Skeletal muscle tissue (tissue), 4 donors: ENCODE results near the gene MIPOL1. TPM values are rescaled to one million over a fixed set of nuclear protein-coding genes. Genes with fewer than 3 reads are reported as not detected.

Experiments used
- H3K27ac ChIP-seq: one replicate; pipeline ENCODE4 v1.7.0; 2013; ENCODE audit warnings: mild to moderate bottlenecking, low read depth, low read length, inconsistent platforms
- H3K27me3 ChIP-seq, 3 donors: one replicate each; pipeline ENCODE4 v1.7.0; 2013; ENCODE audit warnings: low read length in 3 of 3; ENCODE audit not compliant: control insufficient read depth in 3 of 3, insufficient read depth in 3 of 3
- H3K36me3 ChIP-seq, 3 donors: one replicate each; pipeline ENCODE4 v1.7.0; 2013; ENCODE audit warnings: low read length in 3 of 3; ENCODE audit not compliant: control insufficient read depth in 3 of 3, insufficient read depth in 3 of 3
- H3K4me1 ChIP-seq, 3 donors: one replicate each; pipeline ENCODE4 v1.7.0; 2013; ENCODE audit warnings: low read length in 3 of 3, mild to moderate bottlenecking in 3 of 3; ENCODE audit not compliant: control insufficient read depth in 3 of 3, insufficient read depth in 3 of 3
- H3K4me3 ChIP-seq, 3 donors: one replicate each; pipeline ENCODE4 v1.7.0; 2013; ENCODE audit warnings: low read length in 3 of 3
- H3K9ac ChIP-seq, 3 donors: one replicate each; pipeline ENCODE4 v1.7.0; 2013; ENCODE audit warnings: low read length in 3 of 3, mild to moderate bottlenecking in 3 of 3, moderate library complexity in 2 of 3, low read depth in 1 of 3
- H3K9me3 ChIP-seq, 3 donors: one replicate each; pipeline ENCODE4 v1.7.0; 2013; ENCODE audit warnings: low read length in 3 of 3; ENCODE audit not compliant: control insufficient read depth in 3 of 3
- total RNA-seq: library from RNA; depleted of rRNA; stranded (reverse); fragments of >200 nt; gene quantifications from one replicate; pipeline ENCODE4 v1.2.3, GENCODE V29; 2014
- donor health status: Osteomylitis.

The MIPOL1 gene
- total RNA-seq, 1 donor from 2014 or later, result 16.7 TPM

- Histone ChIP-seq H3K36me3 (no peaks in the 10 kb centered on the region), H3K27me3 (peaks cover 69 to 84% (median 76%) of the 10 kb centered on the region in 3 donors), H3K9ac (no peak overlapping the region), H3K27ac (no peak overlapping the region), H3K9me3 (no peaks in the 10 kb centered on the region), H3K4me1 (peaks cover 0 to 11% (median 7%) of the 10 kb centered on the region in 3 donors), H3K4me3 (no peak overlapping the region)
Measured at GRCh38 chr14:37585971-37586796, 388.4 kb downstream of the MIPOL1 start.

- Histone ChIP-seq H3K4me1 (peaks cover 0 to 14% (median 7%) of the 10 kb centered on the region in 3 donors), H3K36me3 (no peaks in the 10 kb centered on the region), H3K27me3 (peaks cover 75 to 85% (median 82%) of the 10 kb centered on the region in 3 donors), H3K27ac (no peak overlapping the region), H3K9me3 (no peaks in the 10 kb centered on the region), H3K9ac (no peak overlapping the region), H3K4me3 (no peak overlapping the region)
Measured at GRCh38 chr14:37586797-37587130, 389.0 kb downstream of the MIPOL1 start.

DNA sequence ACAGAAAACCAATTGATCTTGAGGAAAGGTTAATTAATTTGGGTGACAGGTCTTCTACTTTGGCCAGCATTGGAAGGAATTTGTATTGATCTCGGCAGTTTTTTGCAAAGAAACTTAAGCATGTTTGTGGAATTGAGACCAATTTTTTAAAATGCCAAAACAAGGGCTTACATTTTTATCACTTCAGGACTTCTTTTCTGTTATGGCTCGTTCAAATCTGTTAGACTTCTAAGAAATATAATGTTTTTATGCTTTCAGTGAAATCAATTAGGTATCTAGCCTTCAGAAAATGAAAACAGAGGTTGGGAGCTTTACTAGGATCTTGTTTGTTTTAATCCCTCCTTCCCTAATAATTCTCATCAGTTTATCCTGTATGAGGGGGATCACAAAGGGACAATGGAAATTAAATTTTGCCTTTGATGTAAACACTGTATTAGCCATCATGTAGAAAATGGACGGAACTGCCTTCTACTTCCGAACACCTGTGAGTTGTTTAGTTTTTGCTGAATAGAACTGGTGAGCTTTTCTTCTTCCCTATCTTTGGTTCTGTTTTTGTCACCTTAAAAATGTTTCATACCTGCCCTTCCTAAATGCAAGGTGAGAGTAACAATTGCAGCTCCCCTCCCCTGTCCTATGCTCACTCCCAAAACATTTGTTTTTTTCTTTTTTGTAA is 389.5 kb downstream of the MIPOL1 start:
- Histone ChIP-seq H3K4me1 (peaks cover 0 to 17% (median 7%) of the 10 kb centered on the region in 3 donors), H3K27me3 (peaks cover 80 to 89% (median 87%) of the 10 kb centered on the region in 3 donors), H3K4me3 (no peak overlapping the region), H3K9ac (no peak overlapping the region), H3K36me3 (no peaks in the 10 kb centered on the region), H3K27ac (no peak overlapping the region), H3K9me3 (no peaks in the 10 kb centered on the region)

GRCh38 chr14:37587881-37588666 is 390.3 kb downstream of the MIPOL1 start:
- H3K27me3 ChIP-seq, result peaks cover 86 to 94% (median 90%) of the 10 kb centered on the region in 3 donors
- H3K4me3 ChIP-seq, result no peak overlapping the region
- peak overlapping the region in 1 of 3 donors; percentile 8 for H3K9ac ChIP-seq

GRCh38 chr14:37588667-37588955 is 390.9 kb downstream of the MIPOL1 start:
- peaks cover 0 to 17% (median 7%) of the 10 kb centered on the region in 3 donors for H3K4me1 ChIP-seq
- no peak overlapping the region for H3K27ac ChIP-seq
- H3K9me3 ChIP-seq, result no peaks in the 10 kb centered on the region
- no peak overlapping the region for H3K9ac ChIP-seq
- H3K4me3 ChIP-seq, result no peak overlapping the region
- peaks cover 86 to 92% (median 90%) of the 10 kb centered on the region in 3 donors for H3K27me3 ChIP-seq
- no peaks in the 10 kb centered on the region for H3K36me3 ChIP-seq

More at GRCh38 chr14:37587881-37588666, 390.3 kb downstream of the MIPOL1 start:
- Histone ChIP-seq H3K27ac (no peak overlapping the region), H3K4me1 (peaks cover 0 to 17% (median 7%) of the 10 kb centered on the region in 3 donors), H3K36me3 (no peaks in the 10 kb centered on the region), H3K9me3 (no peaks in the 10 kb centered on the region)

- H3K27me3 ChIP-seq, result peaks cover 86 to 92% (median 91%) of the 10 kb centered on the region in 3 donors
- no peaks in the 10 kb centered on the region for H3K9me3 ChIP-seq
- no peaks in the 10 kb centered on the region for H3K36me3 ChIP-seq
- H3K27ac ChIP-seq, result no peak overlapping the region
- H3K4me1 ChIP-seq, result peaks cover 0 to 17% (median 9%) of the 10 kb centered on the region in 3 donors
- H3K9ac ChIP-seq, result no peak overlapping the region
- H3K4me3 ChIP-seq, result no peak overlapping the region
Measured at GRCh38 chr14:37588956-37589714, 391.4 kb downstream of the MIPOL1 start.

DNA sequence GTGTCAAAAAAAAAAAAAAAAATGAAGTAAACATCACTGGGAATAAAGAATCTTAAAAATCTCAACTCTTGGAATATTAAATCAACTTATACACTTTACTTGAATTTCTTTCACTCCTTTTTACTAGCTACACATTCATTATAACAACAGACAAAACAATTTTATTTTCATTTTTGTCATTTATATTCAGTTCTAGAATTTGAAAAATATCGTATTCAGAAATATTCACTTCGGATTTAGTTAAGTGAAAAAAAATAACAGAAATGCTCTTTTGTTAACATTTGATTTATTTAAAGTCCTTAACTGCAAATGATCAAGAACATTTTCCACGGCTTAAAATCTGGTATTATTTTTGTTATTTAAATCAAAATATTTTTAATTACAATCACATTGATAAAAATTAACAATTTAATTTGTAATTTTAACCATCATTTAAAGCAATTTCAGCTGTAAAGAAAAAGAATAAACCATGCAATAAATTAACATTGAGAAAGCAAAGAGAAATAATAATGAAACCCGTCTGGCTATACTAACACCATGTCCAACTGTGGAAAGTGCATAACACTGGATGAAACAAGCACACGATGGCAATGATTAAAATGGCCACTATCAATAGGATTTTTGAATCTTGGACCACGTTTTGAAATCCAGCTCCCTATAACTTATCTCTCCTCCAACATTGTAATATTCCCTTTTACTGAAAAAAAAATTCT is 392.1 kb downstream of the MIPOL1 start:
- H3K9ac ChIP-seq, result no peak overlapping the region

GRCh38 chr14:37590428-37591139 is 392.8 kb downstream of the MIPOL1 start:
- no peak overlapping the region for H3K27ac ChIP-seq
- H3K9ac ChIP-seq, result no peak overlapping the region
- no peak overlapping the region for H3K4me3 ChIP-seq
- peaks cover 0 to 14% (median 11%) of the 10 kb centered on the region in 3 donors for H3K4me1 ChIP-seq
- H3K27me3 ChIP-seq, result peaks cover 83 to 89% (median 86%) of the 10 kb centered on the region in 3 donors
- H3K36me3 ChIP-seq, result no peaks in the 10 kb centered on the region
- H3K9me3 ChIP-seq, result no peaks in the 10 kb centered on the region

More for the DNA sequence above, 392.1 kb downstream of the MIPOL1 start:
- H3K36me3 ChIP-seq, result no peaks in the 10 kb centered on the region
- peaks cover 86 to 92% (median 91%) of the 10 kb centered on the region in 3 donors for H3K27me3 ChIP-seq
- H3K4me1 ChIP-seq, result peaks cover 0 to 13% (median 13%) of the 10 kb centered on the region in 3 donors
- no peak overlapping the region for H3K4me3 ChIP-seq
- H3K27ac ChIP-seq, result no peak overlapping the region
- H3K9me3 ChIP-seq, result no peaks in the 10 kb centered on the region
